ENCODE results near the gene HOXD10. TPM values are rescaled to one million over a fixed set of nuclear protein-coding genes. Genes with fewer than 3 reads are reported as not detected.

Gene HOXD10
- total RNA-seq, 1 experiment from 2014 or later: 2.2 TPM

DNA sequence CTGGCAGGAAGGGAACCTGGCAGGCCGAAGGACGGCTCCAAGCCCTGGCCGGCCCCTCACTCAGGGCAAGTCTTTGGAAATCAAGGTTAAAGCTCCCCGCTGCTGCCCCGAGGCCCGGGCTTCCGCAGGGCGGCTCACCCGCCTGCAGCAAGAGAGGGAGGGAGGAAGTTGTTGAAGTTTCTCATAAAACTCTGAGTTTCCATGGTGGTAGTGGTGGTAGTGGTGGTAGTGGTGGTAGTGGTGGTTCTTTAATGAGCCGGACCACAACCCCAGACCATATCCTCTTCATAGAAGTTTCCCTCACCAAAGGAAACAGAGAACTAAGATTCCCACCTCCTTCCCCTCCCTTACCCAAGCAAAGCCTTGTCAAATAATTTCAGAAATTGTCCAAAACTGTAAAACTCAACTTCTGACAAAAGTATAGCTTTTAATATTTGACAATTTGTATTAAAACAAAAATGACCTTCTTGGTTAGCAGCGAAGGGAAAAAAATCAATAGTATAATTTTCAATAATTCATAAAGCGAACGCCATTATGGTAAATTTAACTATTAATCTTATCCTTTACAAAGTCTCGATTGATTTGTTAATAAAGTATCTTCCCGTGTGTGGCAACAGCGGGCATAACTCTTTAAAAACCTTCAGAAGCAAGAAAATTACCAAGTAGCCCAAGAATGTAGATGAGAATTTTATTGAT is 1.5 kb upstream of the HOXD10 start:
- Histone ChIP-seq H3K27ac (peak overlapping the region; percentile 85), H3K4me1 (peaks cover 8% of the 10 kb centered on the region), H3K9me3 (replicated peaks) (no peaks in the 10 kb centered on the region), H3K27me3 (no peaks in the 10 kb centered on the region), H3K36me3 (no peaks in the 10 kb centered on the region), H3K4me3 (peak overlapping the region; percentile 42)
- DNase-seq: no peak

DNA sequence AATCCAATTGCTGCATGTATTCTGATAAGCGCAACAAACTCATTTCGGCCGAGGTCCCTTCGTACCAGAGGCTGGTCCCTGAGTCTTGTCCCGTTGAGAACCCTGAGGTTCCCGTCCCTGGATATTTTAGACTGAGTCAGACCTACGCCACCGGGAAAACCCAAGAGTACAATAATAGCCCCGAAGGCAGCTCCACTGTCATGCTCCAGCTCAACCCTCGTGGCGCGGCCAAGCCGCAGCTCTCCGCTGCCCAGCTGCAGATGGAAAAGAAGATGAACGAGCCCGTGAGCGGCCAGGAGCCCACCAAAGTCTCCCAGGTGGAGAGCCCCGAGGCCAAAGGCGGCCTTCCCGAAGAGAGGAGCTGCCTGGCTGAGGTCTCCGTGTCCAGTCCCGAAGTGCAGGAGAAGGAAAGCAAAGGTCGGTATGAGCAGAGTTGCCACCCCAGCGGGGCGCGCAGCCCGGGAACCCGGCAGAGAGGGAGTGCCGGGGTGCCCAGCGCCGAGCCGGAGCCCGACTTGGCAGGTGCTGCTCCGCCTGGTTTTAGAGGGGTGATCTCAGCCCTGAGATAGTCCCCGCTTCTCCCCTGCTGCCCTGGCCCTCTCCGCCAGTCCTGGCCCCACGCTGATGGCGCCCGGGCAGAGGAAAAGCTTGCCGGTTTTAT is 714 bp downstream of the HOXD10 start:
- Histone ChIP-seq H3K4me3 (no peak overlapping the region), H3K36me3 (no peaks in the 10 kb centered on the region), H3K27me3 (no peaks in the 10 kb centered on the region), H3K9me3 (replicated peaks) (no peaks in the 10 kb centered on the region), H3K4me1 (peaks cover 8% of the 10 kb centered on the region), H3K27ac (no peak overlapping the region)
- DNase-seq: no peak

DNA sequence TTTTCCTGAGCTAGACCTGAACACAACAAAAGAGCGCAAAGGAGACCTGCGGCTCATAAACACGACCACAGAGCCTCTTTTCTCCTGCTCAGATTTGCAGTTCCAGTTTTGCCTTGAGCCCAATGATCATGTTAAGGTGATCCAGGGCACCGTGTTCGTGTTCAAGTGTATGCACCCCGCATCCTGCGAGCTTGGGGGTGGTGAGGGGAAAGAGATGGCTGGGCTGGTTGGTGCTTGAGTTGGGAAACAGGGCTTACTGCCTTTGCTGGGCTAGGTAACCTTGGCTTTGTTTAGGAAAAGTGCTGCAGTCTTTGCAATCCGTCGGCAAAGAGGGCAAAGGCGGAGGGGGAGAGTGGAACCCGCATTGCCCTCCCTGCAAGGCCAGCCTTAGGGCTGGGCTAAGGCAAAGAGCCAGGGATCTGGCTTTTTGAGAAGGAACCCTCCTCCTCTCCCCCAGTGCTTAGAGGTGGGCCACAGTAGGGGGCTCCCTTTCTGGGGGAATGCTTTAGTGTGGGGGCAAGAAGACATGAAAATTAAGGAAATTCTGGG is 1.3 kb downstream of the HOXD10 start:
- H3K4me1 ChIP-seq: peaks cover 8% of the 10 kb centered on the region
- H3K27ac ChIP-seq: no peak overlapping the region
- no peak for DNase-seq
- no peaks in the 10 kb centered on the region for H3K36me3 ChIP-seq
- no peaks in the 10 kb centered on the region for H3K27me3 ChIP-seq
- H3K4me3 ChIP-seq: no peak overlapping the region
- H3K9me3 ChIP-seq (replicated peaks): no peaks in the 10 kb centered on the region

DNA sequence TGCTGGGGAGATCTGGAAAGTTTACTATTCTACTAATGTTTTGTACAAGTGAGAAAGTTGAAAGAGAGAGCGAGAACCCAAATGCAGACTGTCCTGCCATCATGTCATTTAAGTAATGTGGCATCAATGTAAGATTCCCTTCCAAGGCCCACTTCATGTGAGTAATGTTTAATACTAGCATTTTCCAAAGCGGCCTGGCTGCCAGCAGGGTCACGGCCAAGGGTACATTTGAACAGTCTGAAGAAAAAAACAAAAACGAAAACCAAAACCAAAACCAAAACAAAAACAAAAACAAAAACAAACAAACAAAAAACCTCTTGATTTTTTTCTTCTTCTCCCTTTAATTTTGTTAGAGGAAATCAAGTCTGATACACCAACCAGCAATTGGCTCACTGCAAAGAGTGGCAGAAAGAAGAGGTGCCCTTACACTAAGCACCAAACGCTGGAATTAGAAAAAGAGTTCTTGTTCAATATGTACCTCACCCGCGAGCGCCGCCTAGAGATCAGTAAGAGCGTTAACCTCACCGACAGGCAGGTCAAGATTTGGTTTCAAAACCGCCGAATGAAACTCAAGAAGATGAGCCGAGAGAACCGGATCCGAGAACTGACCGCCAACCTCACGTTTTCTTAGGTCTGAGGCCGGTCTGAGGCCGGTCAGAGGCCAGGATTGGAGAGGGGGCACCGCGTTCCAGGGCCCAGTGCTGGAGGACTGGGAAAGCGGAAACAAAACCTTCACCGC is 2.2 kb downstream of the HOXD10 start:
- DNase-seq: peak; percentile 52 to 77
- Histone ChIP-seq H3K9me3 (replicated peaks) (no peaks in the 10 kb centered on the region), H3K27ac (no peak overlapping the region), H3K4me1 (peaks cover 8% of the 10 kb centered on the region), H3K4me3 (no peak overlapping the region), H3K36me3 (no peaks in the 10 kb centered on the region), H3K27me3 (no peaks in the 10 kb centered on the region)

DNA sequence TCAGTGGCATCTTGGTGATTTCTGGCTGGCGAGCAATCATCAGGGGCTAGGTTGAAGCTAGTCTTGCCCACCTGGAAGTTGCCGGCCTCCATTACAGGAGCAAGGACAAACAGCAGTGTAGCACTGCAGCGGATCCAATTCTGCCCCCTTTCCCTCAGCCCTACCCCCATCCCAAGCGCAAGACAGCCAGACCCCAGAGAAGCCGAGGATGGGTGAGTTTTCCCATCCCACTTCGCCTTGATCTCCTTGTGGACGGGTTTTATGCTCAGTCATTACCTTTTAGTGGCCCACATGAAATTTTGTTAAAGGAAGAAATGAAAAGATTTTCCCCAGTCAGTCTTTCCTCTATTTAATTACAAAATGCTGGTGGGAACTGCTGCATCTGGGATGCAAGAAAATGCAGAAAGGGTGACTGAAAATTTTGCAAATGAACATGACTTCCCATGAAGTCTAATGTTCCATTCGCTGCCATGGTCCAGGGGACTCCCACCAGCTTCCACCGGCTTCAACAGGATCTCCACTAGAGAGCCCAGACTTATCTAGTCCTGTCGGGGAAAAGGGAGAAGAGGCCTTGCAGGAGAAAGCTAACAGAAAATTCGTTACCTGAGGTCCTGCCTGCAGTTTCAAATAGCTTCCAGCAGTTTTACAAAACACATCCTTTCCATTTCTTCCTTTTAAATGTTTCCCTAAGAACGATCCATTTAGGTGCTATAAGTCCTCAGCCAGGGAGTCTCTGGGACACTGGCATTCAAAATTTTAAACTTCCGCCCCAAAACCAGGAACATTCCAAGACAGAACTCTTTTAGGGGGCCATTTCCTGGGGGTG is 4.0 kb downstream of the HOXD10 start:
- DNase-seq: no peak
- Histone ChIP-seq H3K27me3 (no peaks in the 10 kb centered on the region), H3K36me3 (no peaks in the 10 kb centered on the region), H3K27ac (no peak overlapping the region), H3K9me3 (replicated peaks) (no peaks in the 10 kb centered on the region), H3K4me1 (no peaks in the 10 kb centered on the region), H3K4me3 (no peak overlapping the region)

DNA sequence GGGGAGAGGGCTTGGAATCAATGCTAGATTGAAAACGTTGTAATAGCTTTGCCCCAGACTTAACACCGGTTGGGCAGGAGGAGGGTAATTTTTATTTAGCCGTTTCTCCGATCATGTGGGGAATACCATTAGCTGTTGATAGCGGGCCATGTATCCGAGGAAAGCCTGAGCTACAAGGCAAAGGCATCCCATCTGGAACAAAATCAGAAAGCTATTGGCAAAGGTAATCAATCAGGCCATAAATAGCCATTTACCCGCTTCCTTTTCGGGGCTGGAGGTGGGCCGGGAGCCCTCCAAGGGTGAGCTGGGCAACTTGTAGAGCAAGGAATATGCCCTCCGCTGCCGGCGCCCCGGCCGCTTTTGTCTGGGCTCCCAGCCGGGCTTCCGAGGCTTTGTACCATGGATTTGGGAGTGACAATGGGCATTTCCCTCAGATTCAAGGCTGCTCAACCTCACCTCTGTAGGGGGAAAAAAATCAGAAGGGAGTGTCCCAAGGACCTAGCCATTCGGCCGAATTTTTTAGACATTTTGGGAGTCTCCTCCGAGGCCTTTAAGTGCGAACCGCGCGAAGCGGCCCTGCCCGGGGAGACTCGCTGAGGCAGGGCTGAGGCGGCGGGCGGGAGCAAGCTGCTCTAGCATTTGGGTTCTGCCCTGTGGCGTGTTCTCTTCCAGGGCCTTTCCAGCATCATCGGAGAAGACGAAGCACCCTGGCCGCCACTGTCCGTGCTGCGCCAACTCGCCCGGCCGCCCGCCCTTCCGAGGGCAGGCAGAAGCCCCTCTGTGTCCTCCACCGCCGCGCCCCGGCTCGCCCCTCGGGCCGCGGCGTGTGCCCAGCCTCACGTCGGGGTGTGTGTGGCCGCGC is 4.8 kb downstream of the HOXD10 start:
- Histone ChIP-seq H3K27me3 (no peaks in the 10 kb centered on the region), H3K9me3 (replicated peaks) (no peaks in the 10 kb centered on the region), H3K4me3 (peak overlapping the region; percentile 80), H3K4me1 (no peaks in the 10 kb centered on the region), H3K27ac (no peak overlapping the region), H3K36me3 (no peaks in the 10 kb centered on the region)
- DNase-seq: no peak

DNA sequence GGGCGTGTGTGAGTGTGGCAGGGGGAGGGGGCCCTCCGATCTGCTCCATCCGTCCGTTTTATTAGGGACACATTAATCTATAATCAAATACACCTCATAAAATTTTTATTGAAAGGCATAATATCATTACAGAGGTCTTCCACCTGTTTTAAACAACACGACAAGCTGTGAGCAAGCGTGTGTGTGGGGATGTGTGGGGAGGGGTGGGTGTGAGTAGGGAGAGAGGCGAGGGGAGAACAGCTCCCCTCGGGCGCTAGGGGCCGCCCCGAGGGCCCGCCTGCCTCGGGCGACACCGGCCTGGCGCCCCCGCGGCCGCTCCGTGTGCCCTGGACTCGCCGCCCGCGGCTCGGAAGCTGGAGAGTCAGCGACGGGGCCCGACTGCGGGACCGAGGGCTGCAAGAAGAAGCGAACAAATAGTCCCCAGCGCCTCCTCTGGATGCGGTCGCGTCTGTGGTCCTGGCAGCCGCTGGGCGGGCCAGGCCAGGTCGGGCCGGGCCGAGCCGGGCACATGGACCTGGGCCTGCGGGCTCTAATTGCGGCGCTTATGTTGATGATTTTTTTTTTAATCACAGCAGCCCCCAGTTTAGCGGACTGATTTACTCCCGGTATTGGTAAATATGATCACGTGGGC is 5.6 kb downstream of the HOXD10 start:
- Histone ChIP-seq H3K27ac (peak overlapping the region; percentile 50; the same call in 1 of the 2 replicates), H3K9me3 (replicated peaks) (no peaks in the 10 kb centered on the region), H3K4me3 (peak overlapping the region; percentile 80), H3K27me3 (no peaks in the 10 kb centered on the region), H3K4me1 (no peaks in the 10 kb centered on the region), H3K36me3 (no peaks in the 10 kb centered on the region)
- peak in 1 of 2 experiments; percentile 48 for DNase-seq

DNA sequence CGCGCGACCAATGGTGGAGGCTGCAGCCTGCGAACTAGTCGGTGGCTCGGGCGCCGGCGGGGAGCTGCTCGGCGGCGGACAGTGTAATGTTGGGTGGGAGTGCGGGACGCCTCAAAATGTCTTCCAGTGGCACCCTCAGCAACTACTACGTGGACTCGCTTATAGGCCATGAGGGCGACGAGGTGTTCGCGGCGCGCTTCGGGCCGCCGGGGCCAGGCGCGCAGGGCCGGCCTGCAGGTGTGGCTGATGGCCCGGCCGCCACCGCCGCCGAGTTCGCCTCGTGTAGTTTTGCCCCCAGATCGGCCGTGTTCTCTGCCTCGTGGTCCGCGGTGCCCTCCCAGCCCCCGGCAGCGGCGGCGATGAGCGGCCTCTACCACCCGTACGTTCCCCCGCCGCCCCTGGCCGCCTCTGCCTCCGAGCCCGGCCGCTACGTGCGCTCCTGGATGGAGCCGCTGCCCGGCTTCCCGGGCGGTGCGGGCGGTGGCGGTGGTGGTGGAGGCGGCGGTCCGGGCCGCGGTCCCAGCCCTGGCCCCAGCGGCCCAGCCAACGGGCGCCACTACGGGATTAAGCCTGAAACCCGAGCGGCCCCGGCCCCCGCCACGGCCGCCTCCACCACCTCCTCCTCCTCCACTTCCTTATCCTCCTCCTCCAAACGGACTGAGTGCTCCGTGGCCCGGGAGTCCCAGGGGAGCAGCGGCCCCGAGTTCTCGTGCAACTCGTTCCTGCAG is 6.3 kb downstream of the HOXD10 start, which contains the start of gene HOXD9:
Gene HOXD9 (plus strand): TSS at position 37 of the 728 bp plus-strand sequence. CDS start 50 bp downstream, at position 87.
- H3K27ac ChIP-seq: peak within 1 kb of the TSS; percentile 50; the same call in 1 of the 2 replicates
- H3K4me1 ChIP-seq: no peaks in the 10 kb centered on the region
- no peaks in the 10 kb centered on the region for H3K9me3 ChIP-seq (replicated peaks)
- peak within 1 kb of the TSS; percentile 80 for H3K4me3 ChIP-seq
- no peaks in the 10 kb centered on the region for H3K36me3 ChIP-seq
- peak; percentile 72 to 77 for DNase-seq
- no peaks in the 10 kb centered on the region for H3K27me3 ChIP-seq

DNA sequence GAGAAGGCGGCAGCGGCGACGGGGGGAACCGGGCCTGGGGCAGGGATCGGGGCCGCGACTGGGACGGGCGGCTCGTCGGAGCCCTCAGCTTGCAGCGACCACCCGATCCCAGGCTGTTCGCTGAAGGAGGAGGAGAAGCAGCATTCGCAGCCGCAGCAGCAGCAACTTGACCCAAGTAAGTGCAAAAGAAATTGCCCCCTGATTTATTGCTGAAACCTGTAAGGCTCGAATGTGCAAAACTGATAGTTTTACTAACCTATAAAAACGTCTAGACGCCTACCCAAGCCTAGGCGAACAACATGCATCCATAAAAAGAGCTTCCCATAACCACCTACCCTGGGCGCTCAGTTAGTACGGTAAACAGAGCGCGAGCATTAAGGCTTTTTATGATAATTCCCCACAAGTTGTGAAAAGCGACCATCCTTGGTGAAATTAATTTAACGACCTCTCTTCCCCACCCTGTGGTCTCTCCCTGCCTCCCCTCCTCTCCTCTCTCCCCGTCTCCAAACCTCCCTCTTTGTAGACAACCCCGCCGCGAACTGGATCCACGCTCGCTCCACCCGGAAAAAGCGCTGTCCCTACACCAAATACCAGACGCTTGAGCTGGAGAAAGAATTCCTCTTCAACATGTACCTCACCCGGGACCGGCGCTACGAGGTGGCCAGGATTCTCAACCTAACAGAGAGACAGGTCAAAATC is 7.0 kb downstream of the HOXD10 start:
- no peaks in the 10 kb centered on the region for H3K27me3 ChIP-seq
- H3K4me1 ChIP-seq: no peaks in the 10 kb centered on the region

DNA sequence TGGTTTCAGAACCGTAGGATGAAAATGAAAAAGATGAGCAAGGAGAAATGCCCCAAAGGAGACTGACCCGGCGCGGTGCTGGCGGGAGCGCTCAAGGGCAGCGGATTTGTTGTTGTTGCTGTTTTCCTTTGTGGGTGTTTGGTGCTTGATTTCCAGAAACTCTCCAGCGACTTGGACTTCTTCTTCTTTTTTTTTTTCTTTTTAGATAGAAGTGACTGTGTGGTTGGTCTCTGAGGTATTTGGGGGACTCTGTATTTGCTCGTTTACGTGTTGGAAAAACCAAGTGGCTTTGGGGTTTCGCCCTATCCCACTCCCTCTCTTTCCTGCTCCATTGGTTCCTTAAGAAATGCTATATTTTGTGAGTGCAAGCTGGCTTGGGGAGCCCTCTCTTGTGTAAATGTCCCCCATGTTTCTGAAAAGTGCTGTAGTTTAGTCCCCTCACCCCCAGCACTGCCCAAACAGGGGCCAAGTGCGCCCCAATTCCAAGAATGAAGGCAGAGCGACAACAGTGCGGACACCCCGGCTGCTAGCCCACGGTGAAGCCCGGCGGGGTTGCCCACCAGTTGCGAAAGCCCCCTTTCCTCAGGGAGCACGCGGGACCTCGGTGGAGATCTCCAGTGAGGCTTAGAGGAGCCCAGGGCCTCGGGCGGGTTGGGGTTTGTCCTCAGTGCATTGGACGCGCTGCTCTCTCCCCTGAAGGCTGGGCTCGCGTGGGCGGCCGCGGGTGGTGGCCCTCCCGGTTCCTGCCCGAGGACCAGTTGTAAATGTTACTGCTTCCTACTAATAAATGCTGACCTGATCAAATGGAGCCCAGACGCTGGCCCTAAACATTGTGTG is 7.8 kb downstream of the HOXD10 start:
- Histone ChIP-seq H3K4me3 (no peak overlapping the region), H3K27me3 (no peaks in the 10 kb centered on the region), H3K4me1 (no peaks in the 10 kb centered on the region), H3K36me3 (no peaks in the 10 kb centered on the region), H3K27ac (no peak overlapping the region), H3K9me3 (replicated peaks) (no peaks in the 10 kb centered on the region)
- DNase-seq: no peak

More for the DNA sequence above, 7.0 kb downstream of the HOXD10 start:
- Histone ChIP-seq H3K27ac (no peak overlapping the region; the same call in 1 of the 2 replicates), H3K36me3 (no peaks in the 10 kb centered on the region), H3K4me3 (peak overlapping the region; percentile 80), H3K9me3 (replicated peaks) (no peaks in the 10 kb centered on the region)
- DNase-seq: no peak

DNA sequence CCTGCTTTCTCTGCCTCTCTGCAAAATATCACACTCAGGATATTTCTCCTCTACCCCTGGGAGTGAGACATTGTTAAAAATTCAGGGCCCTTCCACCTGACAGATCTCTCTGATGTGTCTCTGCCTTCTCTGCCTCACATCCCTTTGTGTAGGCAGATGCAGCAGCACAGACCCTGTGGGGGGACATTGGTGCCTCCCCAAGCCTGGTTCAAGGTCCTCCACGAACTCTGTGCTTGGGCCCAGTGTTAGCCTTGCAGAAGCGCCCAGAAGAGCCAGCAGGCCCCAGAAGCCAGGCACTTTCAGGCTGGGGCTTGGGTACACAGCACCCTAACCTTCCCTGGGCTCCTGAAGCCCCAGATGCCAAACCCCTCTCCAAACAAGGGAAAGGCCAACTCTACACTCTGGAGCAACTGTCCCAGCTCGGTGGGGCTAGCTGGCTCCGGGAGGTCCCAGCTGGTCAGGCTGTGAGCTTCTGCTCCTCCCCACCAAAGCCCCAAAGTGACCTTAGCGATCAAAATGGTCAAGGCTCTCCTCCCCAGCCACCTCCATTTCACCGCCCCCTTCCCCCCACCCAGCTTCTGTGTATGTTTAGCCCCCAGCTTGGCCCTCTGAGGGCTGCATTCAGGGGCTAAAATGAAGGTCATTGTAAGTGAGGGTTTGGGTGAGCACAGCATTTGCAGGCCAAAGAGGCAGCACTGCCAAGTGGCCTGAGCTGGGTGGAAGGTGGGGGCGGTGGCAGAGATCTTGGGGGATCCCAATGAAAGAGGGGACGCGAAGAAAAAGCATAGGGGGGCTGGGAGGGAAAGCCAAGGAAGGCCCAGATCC is 8.6 kb downstream of the HOXD10 start:
- Histone ChIP-seq H3K27ac (no peak overlapping the region), H3K4me3 (no peak overlapping the region), H3K36me3 (no peaks in the 10 kb centered on the region), H3K27me3 (no peaks in the 10 kb centered on the region), H3K9me3 (replicated peaks) (no peaks in the 10 kb centered on the region), H3K4me1 (no peaks in the 10 kb centered on the region)
- no peak for DNase-seq

Data from SJCRH30 (cell line).